SK-N-SH (cell line): ENCODE results near the gene PLEKHM3. TPM values are rescaled to one million over a fixed set of nuclear protein-coding genes. Genes with fewer than 3 reads are reported as not detected.

Source experiments
- CTCF ChIA-PET: fragments of 300-600, 350-600 bp; formaldehyde crosslinking; extraction: SDS; loops from one replicate; lab custom pipeline; 2021; lab: Yijun Ruan, JAX
- POLR2A ChIA-PET: fragments of 350-600 bp; sonication (Branson Sonifier 250); formaldehyde crosslinking; extraction: SDS; loops from one replicate; lab custom pipeline; 2020; ENCODE audit warnings: antibody characterized with exemption, inconsistent platforms; lab: Yijun Ruan, JAX
- DNase-seq: peaks from one replicate; pipeline ENCODE4 v3.0.0; 2012
- H2AFZ ChIP-seq: fragments of 200-600 bp; sonication (generic); 2 replicates; pipeline ENCODE4 v1.8.1; 2016; ENCODE audit warnings: antibody characterized with exemption, mild to moderate bottlenecking, low read depth
- H3F3A ChIP-seq: fragments of 200-600 bp; sonication (generic); replicated peaks from 2 replicates; pipeline ENCODE3; 2016; ENCODE audit warnings: antibody characterized with exemption, mild to moderate bottlenecking; ENCODE audit not compliant: insufficient read depth
- H3K27ac ChIP-seq, 2 experiments: fragments of 200-500 bp in 1 of 2; fragments of 200-600 bp in 1 of 2; sonication (Bioruptor generic) in 1 of 2; sonication (generic), shearing (Covaris generic) in 1 of 2; 2 replicates each; pipeline versions ENCODE4 v1.5.1 to v1.6.1; 2014 to 2016; ENCODE audit warnings: low read depth in 2 of 2, inconsistent platforms in 1 of 2, low read length in 1 of 2, mild to moderate bottlenecking in 1 of 2, mixed read lengths in 1 of 2
- H3K27me3 ChIP-seq: fragments of 200-600 bp; sonication (generic), shearing (Covaris generic); 2 replicates; pipeline ENCODE4 v1.6.1; 2016; ENCODE audit warnings: mixed run types; ENCODE audit not compliant: insufficient read depth
- H3K36me3 ChIP-seq, 2 experiments: fragments of 200-500 bp in 1 of 2; fragments of 200-600 bp in 1 of 2; sonication (Bioruptor generic) in 1 of 2; sonication (generic) in 1 of 2; replicated peaks in 1 of 2; 2 replicates each; pipeline versions ENCODE3 to v1.5.1; 2014 to 2016; ENCODE audit warnings: low read length in 1 of 2, mild to moderate bottlenecking in 1 of 2; ENCODE audit not compliant: insufficient read depth in 2 of 2, control insufficient read depth in 1 of 2
- H3K4me1 ChIP-seq, 2 experiments: fragments of 200-500 bp in 1 of 2; fragments of 200-600 bp in 1 of 2; sonication (Bioruptor generic) in 1 of 2; sonication (generic), shearing (Covaris generic) in 1 of 2; 2 replicates each; pipeline versions ENCODE4 v1.5.1 to v1.6.1; 2014 to 2016; ENCODE audit warnings: low read depth in 1 of 2, low read length in 1 of 2, mixed run types in 1 of 2; ENCODE audit not compliant: insufficient read depth in 2 of 2, control insufficient read depth in 1 of 2
- H3K4me2 ChIP-seq: fragments of 200-600 bp; sonication (generic), shearing (Covaris generic); 2 replicates; pipeline ENCODE4 v1.6.1; 2017; ENCODE audit warnings: mixed run types
- H3K4me3 ChIP-seq, 2 experiments: fragments of 200-500 bp in 1 of 2; fragments of 200-600 bp in 1 of 2; sonication (Bioruptor generic) in 1 of 2; sonication (generic), shearing (Covaris generic) in 1 of 2; 2 replicates each; pipeline versions ENCODE4 v1.5.1 to v1.8.1; 2014 to 2016; ENCODE audit warnings: low read depth in 2 of 2, inconsistent platforms in 1 of 2, low read length in 1 of 2, mild to moderate bottlenecking in 1 of 2, mixed read lengths in 1 of 2, moderate library complexity in 1 of 2
- H3K79me2 ChIP-seq: fragments of 200-600 bp; sonication (generic); 2 replicates; pipeline ENCODE4 v1.8.1; 2017; ENCODE audit warnings: mild to moderate bottlenecking; ENCODE audit not compliant: insufficient read depth
- H3K9ac ChIP-seq: fragments of 200-600 bp; sonication (generic); 2 replicates; pipeline ENCODE4 v1.6.1; 2017; ENCODE audit warnings: mixed run types
- H3K9me2 ChIP-seq: fragments of 200-600 bp; sonication (generic); 2 replicates; pipeline ENCODE4 v1.6.1; 2017; ENCODE audit warnings: mixed run types
- H3K9me3 ChIP-seq: fragments of 200-600 bp; sonication (generic); 2 replicates; pipeline ENCODE4 v1.6.1; 2017; ENCODE audit warnings: mixed run types, mild to moderate bottlenecking, moderate library complexity
- H4K20me1 ChIP-seq: fragments of 200-600 bp; sonication (generic); 2 replicates; pipeline ENCODE4 v1.6.1; 2017; ENCODE audit warnings: mild to moderate bottlenecking, mixed run types; ENCODE audit not compliant: insufficient read depth
- CHD2 ChIP-seq: fragments of 150-350 bp; IDR thresholded peaks from 2 replicates; pipeline ENCODE4 v1.6.1; 2018; ENCODE audit warnings: low read length; ENCODE audit not compliant: partially characterized antibody
- IRF3 ChIP-seq: fragments of 150-350 bp; IDR thresholded peaks from 2 replicates; pipeline ENCODE4 v1.6.1; 2016; ENCODE audit warnings: mild to moderate bottlenecking, low read depth, low read length
- PBX3 ChIP-seq: IDR thresholded peaks from 2 replicates; pipeline ENCODE4; 2012
- RXRA ChIP-seq: IDR thresholded peaks from 2 replicates; pipeline ENCODE4 v1.4.0; 2012; ENCODE audit warnings: low read depth, mild to moderate bottlenecking, borderline replicate concordance
- WGBS: methylation state at CpG from one replicate; pipeline ENCODE4 v1.1.6; 2017; ENCODE audit warnings: low lambda C conversion rate; 5-methylcytosine and 5-hydroxymethylcytosine counted together
- polyA plus RNA-seq, 3 experiments: library from polyadenylated mRNA; depleted of rRNA; stranded (reverse); fragments of >200 nt; gene quantifications; 2 replicates each; pipeline ENCODE4 v1.2.3, GENCODE V29; 2012
- TF ChIP-seq, protein P1 (sequence below): IDR thresholded peaks from 2 replicates; pipeline ENCODE4 v1.6.1; 2012; ENCODE audit warnings: mild to moderate bottlenecking, low read depth, low read length, moderate library complexity

Gene PLEKHM3
- polyA plus RNA-seq, 1 of the 3 experiments (the other 2 are of a cell fraction), result 1.9 TPM

DNA sequence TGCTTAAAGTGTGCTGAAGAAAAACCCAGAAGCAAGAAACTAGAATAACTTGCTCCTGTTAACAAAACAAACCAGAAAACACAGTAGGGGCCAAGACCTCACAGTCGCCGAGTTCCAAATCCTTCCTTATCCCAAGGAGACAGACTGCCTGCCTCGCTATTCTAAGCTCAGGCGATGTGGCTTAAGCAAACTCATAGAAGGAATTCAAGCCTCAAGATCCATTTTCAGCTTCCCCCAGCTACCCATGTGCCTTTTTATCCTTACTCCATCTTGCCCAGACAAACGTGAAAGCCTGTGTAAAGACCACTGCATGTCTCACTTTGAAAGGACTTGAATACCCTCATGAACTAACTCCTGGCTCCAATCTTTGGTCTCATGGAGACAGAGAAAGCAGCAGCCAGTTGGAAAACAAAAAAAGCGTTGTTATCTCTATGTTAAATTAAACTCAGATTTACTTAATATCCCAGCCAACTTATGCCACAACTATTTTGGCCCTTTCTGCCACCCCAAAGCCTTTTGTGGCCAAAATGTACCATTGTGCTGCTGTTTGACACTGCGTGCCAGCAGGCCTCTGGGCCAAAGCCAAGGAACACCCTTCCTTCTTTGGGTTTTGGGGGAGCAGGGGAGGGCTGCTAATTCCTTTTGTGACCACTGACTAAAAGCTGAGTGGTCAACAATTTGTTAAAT is 132.5 kb downstream of the PLEKHM3 start:
- Histone ChIP-seq H3F3A (no peaks in the 10 kb centered on the region), H3K4me2 (no peak overlapping the region)

More for the DNA sequence above, 132.5 kb downstream of the PLEKHM3 start:
- no peak overlapping the region for H2AFZ ChIP-seq
- ChIA-PET CTCF (interaction anchor here (1.5 to 1.8 kb wide), 3 partner anchors 8 to 11 kb away, joined by 3 to 4 read pairs (median 4); no protein-coding TSS in a partner anchor), POLR2A (no interaction called here)
- H3K4me3 ChIP-seq, result no peak overlapping the region
- TF ChIP-seq IRF3, result no peak
- no peak for TF ChIP-seq RXRA
- TF ChIP-seq CHD2, result no peak
- no peak for TF ChIP-seq PBX3
- TF ChIP-seq, protein P1, sequence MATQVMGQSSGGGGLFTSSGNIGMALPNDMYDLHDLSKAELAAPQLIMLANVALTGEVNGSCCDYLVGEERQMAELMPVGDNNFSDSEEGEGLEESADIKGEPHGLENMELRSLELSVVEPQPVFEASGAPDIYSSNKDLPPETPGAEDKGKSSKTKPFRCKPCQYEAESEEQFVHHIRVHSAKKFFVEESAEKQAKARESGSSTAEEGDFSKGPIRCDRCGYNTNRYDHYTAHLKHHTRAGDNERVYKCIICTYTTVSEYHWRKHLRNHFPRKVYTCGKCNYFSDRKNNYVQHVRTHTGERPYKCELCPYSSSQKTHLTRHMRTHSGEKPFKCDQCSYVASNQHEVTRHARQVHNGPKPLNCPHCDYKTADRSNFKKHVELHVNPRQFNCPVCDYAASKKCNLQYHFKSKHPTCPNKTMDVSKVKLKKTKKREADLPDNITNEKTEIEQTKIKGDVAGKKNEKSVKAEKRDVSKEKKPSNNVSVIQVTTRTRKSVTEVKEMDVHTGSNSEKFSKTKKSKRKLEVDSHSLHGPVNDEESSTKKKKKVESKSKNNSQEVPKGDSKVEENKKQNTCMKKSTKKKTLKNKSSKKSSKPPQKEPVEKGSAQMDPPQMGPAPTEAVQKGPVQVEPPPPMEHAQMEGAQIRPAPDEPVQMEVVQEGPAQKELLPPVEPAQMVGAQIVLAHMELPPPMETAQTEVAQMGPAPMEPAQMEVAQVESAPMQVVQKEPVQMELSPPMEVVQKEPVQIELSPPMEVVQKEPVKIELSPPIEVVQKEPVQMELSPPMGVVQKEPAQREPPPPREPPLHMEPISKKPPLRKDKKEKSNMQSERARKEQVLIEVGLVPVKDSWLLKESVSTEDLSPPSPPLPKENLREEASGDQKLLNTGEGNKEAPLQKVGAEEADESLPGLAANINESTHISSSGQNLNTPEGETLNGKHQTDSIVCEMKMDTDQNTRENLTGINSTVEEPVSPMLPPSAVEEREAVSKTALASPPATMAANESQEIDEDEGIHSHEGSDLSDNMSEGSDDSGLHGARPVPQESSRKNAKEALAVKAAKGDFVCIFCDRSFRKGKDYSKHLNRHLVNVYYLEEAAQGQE, result no peak
- H3K9me3 ChIP-seq, result no peaks in the 10 kb centered on the region
- no peak for DNase-seq
- H3K4me1 ChIP-seq, result peaks cover 0 to 3% of the 10 kb centered on the region in 2 experiments; a peak in 1 of 4 replicates
- no peaks in the 10 kb centered on the region for H3K79me2 ChIP-seq
- H3K27me3 ChIP-seq, result no peaks in the 10 kb centered on the region
- H3K36me3 ChIP-seq, result no peaks in the 10 kb centered on the region
- no peaks in the 10 kb centered on the region for H4K20me1 ChIP-seq
- WGBS, result 78% methylated on average over 7 of the region's 7 CpGs
- no peak overlapping the region for H3K9ac ChIP-seq
- no peaks in the 10 kb centered on the region for H3K9me2 ChIP-seq
- H3K27ac ChIP-seq, result no peak overlapping the region
